ENCODE measurements around the gene FOXRED2. TPM values are rescaled to one million over a fixed set of nuclear protein-coding genes. Genes with fewer than 3 reads are reported as not detected.

FOXRED2 gene
- total and polyA plus RNA-seq, 2 of the 4 experiments (the other 2 are of a cell fraction) = 1.6 to 4.0 TPM

GRCh38 chr22:36528795-36529751 lies 22.2 kb upstream of the FOXRED2 start, which contains the start of gene EIF3D:
TSS of gene EIF3D (minus strand) at chr22:36529166. CDS start at chr22:36526121, 3,045 bp downstream.
- peak; percentile 93 for ATAC-seq (ENCODE audit: low read depth)
- ChIA-PET POLR2A (ENCODE audit: unreplicated experiment) (interaction anchor here (0.6 kb wide), 2 partner anchors 20 to 351 kb away, joined by 3 to 7 read pairs; no protein-coding TSS in a partner anchor), CTCF (no interaction called here)
- peak within 1 kb of the TSS; percentile 88 for H3K4me2 ChIP-seq (ENCODE audit: low read depth, low read length)
- peak within 1 kb of the TSS; percentile 93 for H3K23ac ChIP-seq (ENCODE audit: low read depth, low read length)
- in situ Hi-C loops (cut with MboI; ENCODE audit: low sequenced_read_pairs) = no loop called here
- peak within 1 kb of the TSS; percentile 81 for H3K27ac ChIP-seq (ENCODE audit: insufficient read depth, low read length)
- peak within 1 kb of the TSS; percentile 95 for H3K4ac ChIP-seq (ENCODE audit: low read depth, low read length)
- WGBS, 2 experiments (ENCODE audit: extremely low coverage in 2 of 2, insufficient read length in 1 of 2) = 1% methylated on average over 49 of the region's 82 CpGs; no CpG with 5 or more reads in 1 of the 2 experiments
- dilution Hi-C loops (cut with HindIII; ENCODE audit: low sequenced_read_pairs, unreplicated experiment) = no loop called here
- H3K9me3 ChIP-seq (ENCODE audit: control insufficient read depth, insufficient read depth, low read length) = no peaks in the 10 kb centered on the region
- peak; percentile 99 for DNase-seq
- H4K20me1 ChIP-seq (ENCODE audit: insufficient read depth, low read length) = peaks cover 19% of the 10 kb centered on the region; the same call in 1 of the 2 replicates
- TSS peak; percentile 95 for BruUV-seq (replicated peaks)
- H3K4me1 ChIP-seq (ENCODE audit: control insufficient read depth, insufficient read depth, low read length) = peaks cover 2% of the 10 kb centered on the region; the same call in 1 of the 2 replicates
- peak within 1 kb of the TSS; percentile 39; the same call in 1 of the 2 replicates for H2BK120ac ChIP-seq (ENCODE audit: low read depth, low read length)
- H2AK5ac ChIP-seq (ENCODE audit: low read depth, low read length) = peak within 1 kb of the TSS; percentile 97
- peak within 1 kb of the TSS; percentile 98 for H3K14ac ChIP-seq (replicated peaks; ENCODE audit: low read depth, low read length)
- H3K4me3 ChIP-seq (ENCODE audit: insufficient read depth, low read depth, low read length) = peak within 1 kb of the TSS; percentile 88
- H2BK5ac ChIP-seq (ENCODE audit: low read depth, low read length, poor library complexity, severe bottlenecking) = peak within 1 kb of the TSS; percentile 85
- H4K5ac ChIP-seq (ENCODE audit: low read depth, low read length) = peak within 1 kb of the TSS; percentile 94
- intact Hi-C loops (cut with micrococcal nuclease) = no loop called here
- no peaks in the 10 kb centered on the region for H3K27me3 ChIP-seq (ENCODE audit: control insufficient read depth, insufficient read depth, low read length)
- peak within 1 kb of the TSS; percentile 97 for H3K9ac ChIP-seq (ENCODE audit: low read depth, low read length)
- peak within 1 kb of the TSS; percentile 89 for H2AFZ ChIP-seq (replicated peaks; ENCODE audit: low read length, poor library complexity)
- peak within 1 kb of the TSS; percentile 99 for H2AK9ac ChIP-seq (replicated peaks; ENCODE audit: low read depth, low read length, poor library complexity)
- peaks cover 21 to 42% of the 10 kb centered on the region in 2 experiments for H3K79me1 ChIP-seq (ENCODE audit: low read depth in 1 of 2, low read length in 2 of 2)
- 0 out of 2 replicates have a peak, but pooled peaks cover 3% of the 10 kb centered on the region for H3K9me1 ChIP-seq (ENCODE audit: insufficient read depth, low read length)
- peak within 1 kb of the TSS; percentile 83 for H4K91ac ChIP-seq (ENCODE audit: insufficient read depth, low read depth, low read length)
- H4K8ac ChIP-seq (ENCODE audit: low read depth in 2 of 2, low read length in 2 of 2) = peak within 1 kb of the TSS; percentile 96 to 98
- H3K56ac ChIP-seq (ENCODE audit: extremely low read depth, insufficient read depth, low read length) = peak within 1 kb of the TSS; percentile 91
- H2BK20ac ChIP-seq (ENCODE audit: low read depth, low read length) = no peak within 1 kb of the TSS; the same call in 1 of the 2 replicates
- H2BK15ac ChIP-seq (ENCODE audit: low read depth, low read length) = no peak within 1 kb of the TSS; the same call in 2 of the 3 replicates
- H3K18ac ChIP-seq (ENCODE audit: low read depth, low read length) = peak within 1 kb of the TSS; percentile 58
- H3K36me3 ChIP-seq (ENCODE audit: control insufficient read depth, insufficient read depth, low read length) = peaks cover 19% of the 10 kb centered on the region
- TF ChIP-seq NFE2L2 (IDR thresholded peaks at IDR 0.05; ENCODE audit: low read depth, low read length) (no peak), ELK1 (IDR thresholded peaks at IDR 0.05; ENCODE audit: borderline replicate concordance, low read depth, low read length) (no peak), MAFK (IDR thresholded peaks at IDR 0.05; ENCODE audit: low read depth, low read length) (no peak), USF2 (IDR thresholded peaks at IDR 0.05; ENCODE audit: low read depth, low read length) (no peak), RAD21 (IDR thresholded peaks at IDR 0.05; ENCODE audit: low read length) (no peak), CHD1 (IDR thresholded peaks at IDR 0.05; ENCODE audit: low read depth, low read length) (no peak), MAZ (IDR thresholded peaks at IDR 0.05; ENCODE audit: borderline replicate concordance, low read depth, low read length) (peak; percentile 62; the same call in 1 of the 2 replicates), BHLHE40 (IDR thresholded peaks at IDR 0.05; ENCODE audit: low read depth, low read length) (peak; percentile 79; the same call in 1 of the 2 replicates), CTCF (conservative IDR thresholded peaks at IDR 0.05; ENCODE audit: low read depth, low read length) (no peak), CEBPB (IDR thresholded peaks at IDR 0.05; ENCODE audit: low read depth, low read length) (peak; percentile 60), POLR2A (IDR thresholded peaks at IDR 0.05; ENCODE audit: low read depth, low read length) (peak; percentile 96), RFX5 (IDR thresholded peaks at IDR 0.05; ENCODE audit: low read depth, low read length) (no peak), FOS (IDR thresholded peaks at IDR 0.05; ENCODE audit: low read depth, low read length) (no peak)
